HepG2 (cell line): Measurements from ENCODE around the gene DSTYK. TPM values are rescaled to one million over a fixed set of nuclear protein-coding genes. Genes with fewer than 3 reads are reported as not detected.
A peak's percentile ranks its signal among the peaks of the same experiment; 100 is the strongest.

Experiments used
- ATAC-seq: fragments of 200-7000 bp; cut with Tn5 transposase; 3 replicates; pipeline ENCODE4 v1.9.1; 2020; ENCODE audit warnings: mild to moderate bottlenecking, moderate library complexity
- BruUV-seq: library from RNA; stranded (reverse); fragments of 400-500 nt; replicated peaks from 2 replicates; lab custom pipeline; 2021; lab: Mats Ljungman, UMichigan
- CTCF ChIA-PET: fragments of 300-600 bp; formaldehyde crosslinking; extraction: SDS; loops from one replicate; lab custom pipeline; 2021; ENCODE audit warnings: low total read pairs, inconsistent platforms, low intra/inter-chr PET ratio; lab: Yijun Ruan, JAX
- POLR2A ChIA-PET: fragments of 350-600 bp; sonication (Branson Sonifier 250); formaldehyde crosslinking; loops from one replicate; lab custom pipeline; 2020; ENCODE audit warnings: antibody characterized with exemption, inconsistent platforms; lab: Yijun Ruan, JAX
- DNase-seq: peaks from one replicate; pipeline ENCODE4 v3.0.0-alpha.2; 2015; ENCODE audit warnings: low spot score
- FAIRE-seq: peaks from 3 replicates; lab custom pipeline; 2011; peaks lifted over from hg19 to GRCh38; lab: Jason Lieb, UNC
- H2AFZ ChIP-seq: one replicate; pipeline ENCODE4 v1.6.1; 2011; ENCODE audit warnings: low read length, inconsistent platforms
- H3K27ac ChIP-seq: fragments of 300-600 bp; 3 replicates; pipeline ENCODE4 v1.8.0; 2011; ENCODE audit warnings: mixed run types, mild to moderate bottlenecking, mixed read lengths, low read length, inconsistent platforms; ENCODE audit not compliant: insufficient read depth; ENCODE audit errors: extremely low read length
- H3K27me3 ChIP-seq, 2 experiments: fragments of 200-600 bp in 1 of 2; 2 replicates in 1 of 2; 3 replicates in 1 of 2; pipeline versions ENCODE4 v1.6.0 to v1.8.0; 2011; ENCODE audit warnings: low read length in 2 of 2, mild to moderate bottlenecking in 2 of 2, moderate library complexity in 2 of 2, inconsistent platforms in 1 of 2; ENCODE audit not compliant: insufficient read depth in 2 of 2, control insufficient read depth in 1 of 2
- H3K36me3 ChIP-seq, 2 experiments: fragments of 200-600 bp in 1 of 2; replicated peaks in 1 of 2; 2 replicates in 1 of 2; 3 replicates in 1 of 2; pipeline versions ENCODE4 v1.5.1 to v1.8.0; 2011; ENCODE audit warnings: low read length in 2 of 2, inconsistent platforms in 1 of 2; ENCODE audit not compliant: insufficient read depth in 2 of 2, control insufficient read depth in 1 of 2
- H3K4me1 ChIP-seq: 2 replicates; pipeline ENCODE4 v1.5.1; 2012; ENCODE audit warnings: low read length, inconsistent platforms; ENCODE audit not compliant: insufficient read depth
- H3K4me2 ChIP-seq: 2 replicates; pipeline ENCODE4 v1.6.0; 2011; ENCODE audit warnings: low read depth, low read length, inconsistent platforms
- H3K4me3 ChIP-seq, 3 experiments: fragments of 200-600 bp in 1 of 3; sonication (generic), shearing (Covaris generic) in 1 of 3; replicated peaks in 1 of 3; 2 replicates each; pipeline ENCODE4 v1.5.1; 2011 to 2016; ENCODE audit warnings: low read length in 3 of 3, inconsistent platforms in 2 of 3, low read depth in 2 of 3, mild to moderate bottlenecking in 2 of 3, control low read depth in 1 of 3, mixed read lengths in 1 of 3; ENCODE audit not compliant: insufficient read depth in 1 of 3
- H3K79me2 ChIP-seq: one replicate; pipeline ENCODE4 v1.6.1; 2011; ENCODE audit warnings: low read length, inconsistent platforms; ENCODE audit not compliant: insufficient read depth
- H3K9ac ChIP-seq: 2 replicates; pipeline ENCODE4 v1.6.0; 2011; ENCODE audit warnings: mild to moderate bottlenecking, low read depth, low read length, inconsistent platforms; ENCODE audit not compliant: insufficient read depth
- H3K9me3 ChIP-seq: 2 replicates; pipeline ENCODE4 v1.5.1; 2012; ENCODE audit warnings: mild to moderate bottlenecking, low read length
- H4K20me1 ChIP-seq: 2 replicates; pipeline ENCODE4 v1.6.0; 2011; ENCODE audit warnings: inconsistent platforms, mild to moderate bottlenecking, low read length, moderate library complexity; ENCODE audit not compliant: insufficient read depth
- ASH2L ChIP-seq: fragments of 300-600, 200-600 bp; sonication (generic); IDR thresholded peaks from 2 replicates; pipeline ENCODE4 v1.7.0; 2017; ENCODE audit warnings: low read depth, mild to moderate bottlenecking, moderate library complexity, mixed read lengths, low read length; ENCODE audit not compliant: insufficient read length
- HNF4G ChIP-seq, 2 experiments: sonication (generic) in 1 of 2; formaldehyde crosslinking in 1 of 2; IDR thresholded peaks; 2 replicates each; pipeline versions ENCODE4 v1.4.0 to v1.6.1; 2011 to 2020; ENCODE audit warnings: borderline replicate concordance in 2 of 2, low read depth in 2 of 2, mild to moderate bottlenecking in 2 of 2, low read length in 1 of 2, missing genetic modification reagents in 1 of 2, moderate library complexity in 1 of 2
- ISL2 ChIP-seq: sonication (generic); formaldehyde crosslinking; IDR thresholded peaks from 2 replicates; pipeline ENCODE4 v1.5.0; 2020; ENCODE audit warnings: missing genetic modification reagents
- KAT8 ChIP-seq: IDR thresholded peaks from 2 replicates; pipeline ENCODE4 v1.6.1; 2016; ENCODE audit warnings: missing genetic modification reagents, missing compliant biosample characterization
- SP140L ChIP-seq: sonication (generic); formaldehyde crosslinking; IDR thresholded peaks from 2 replicates; pipeline ENCODE4 v1.4.0; 2020; ENCODE audit warnings: missing genetic modification reagents, borderline replicate concordance
- YEATS2 ChIP-seq: sonication (generic); formaldehyde crosslinking; IDR thresholded peaks from 2 replicates; pipeline ENCODE4 v1.4.0; 2020; ENCODE audit warnings: missing genetic modification reagents, borderline replicate concordance
- WGBS: methylation state at CpG from one replicate; pipeline ENCODE4 v1.1.6; 2017; ENCODE audit warnings: low lambda C conversion rate; 5-methylcytosine and 5-hydroxymethylcytosine counted together
- in situ Hi-C: cut with HindIII; loops from 2 replicates; pipeline ENCODE4 v1.10.0; 2017; ENCODE audit warnings: low pct_unique_long_range_greater_than_20kb; ENCODE audit not compliant: extremely low pct_ligation_motif_present
- intact Hi-C: fragments of 100-400 bp; cut with micrococcal nuclease; formaldehyde crosslinking; loops from one replicate; pipeline ENCODE4 v1.10.0; 2022; ENCODE audit not compliant: unreplicated experiment
- polyA plus RNA-seq, 8 experiments: library from polyadenylated mRNA; depleted of rRNA in 3 of 8; stranded (reverse) in 7 of 8; unstranded in 1 of 8; fragments of >200 nt; fragmentation: Illumina TruSeq in 4 of 8; extraction: Trizol in 4 of 8; gene quantifications; 2 replicates each; pipeline versions ENCODE4 v1.2.1 to v1.2.3, GENCODE V29; 2011 to 2016; ENCODE audit warnings: low read depth in 4 of 8, missing spikeins in 1 of 8, mixed read lengths in 1 of 8; ENCODE audit not compliant: insufficient read depth in 1 of 8
- total RNA-seq, 5 experiments: library from RNA; depleted of rRNA; stranded (reverse); fragments of >200 nt; fragmentation: Illumina TruSeq; extraction: Trizol; gene quantifications; 2 replicates each; pipeline ENCODE4 v1.2.3, GENCODE V29; 2016; ENCODE audit warnings: low read depth in 1 of 5

The DSTYK gene
- total and polyA plus RNA-seq, 2 of the 13 experiments (the other 11 are each of a cell fraction or from before 2014, with no cell fraction given): 2.6 to 4.8 TPM

DNA sequence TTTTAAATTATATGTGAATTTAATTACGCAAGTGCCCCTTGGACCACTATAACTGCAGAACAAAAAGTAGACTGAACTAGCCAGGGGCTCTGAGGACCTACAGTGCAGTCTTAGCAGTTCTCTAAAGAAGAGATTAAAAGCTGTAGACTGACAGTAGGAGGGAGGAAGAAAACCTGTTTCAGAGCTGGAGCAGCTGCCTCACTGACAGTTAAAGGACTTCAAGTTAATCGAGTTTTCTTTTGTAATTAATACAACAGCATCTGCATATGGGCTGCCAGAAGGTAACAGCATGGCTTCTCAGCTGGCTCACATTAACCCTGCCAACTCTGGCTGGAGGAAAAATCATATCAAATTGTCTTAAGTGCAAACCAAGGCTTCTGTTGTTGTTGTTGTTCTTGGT, 19.9 kb downstream of the DSTYK start:
- Histone ChIP-seq H3K27me3 (no peaks in the 10 kb centered on the region), H4K20me1 (no peaks in the 10 kb centered on the region), H3K4me3 (peak overlapping the region in 2 of 3 experiments; percentile 33 to 34; a peak in 3 of 6 replicates), H3K9ac (peak overlapping the region; percentile 33; the same call in 1 of the 2 replicates), H2AFZ (no peak overlapping the region), H3K9me3 (no peaks in the 10 kb centered on the region), H3K4me2 (peak overlapping the region; percentile 66), H3K4me1 (peaks cover 40% of the 10 kb centered on the region), H3K27ac (peak overlapping the region; percentile 52), H3K79me2 (peaks cover 9% of the 10 kb centered on the region), H3K36me3 (no peaks in the 10 kb centered on the region; a peak in 1 of 5 replicates)
- ATAC-seq (peak; percentile 76), FAIRE-seq (no peak), DNase-seq (no peak)
- TF ChIP-seq YEATS2 (CRISPR knock-in tag) (no peak), HNF4G (IDR thresholded peaks at IDR 0.05; ENCODE audit: borderline replicate concordance, low read depth, low read length) (0 out of 2 replicates have a peak, but pooled peaks have one; percentile 15), HNF4G (CRISPR knock-in tag; IDR thresholded peaks at IDR 0.05; ENCODE audit: borderline replicate concordance, low read depth) (no peak), SP140L (CRISPR knock-in tag) (no peak), KAT8 (peak; percentile 1; the same call in 1 of the 2 replicates), ASH2L (peak; percentile 13), ISL2 (CRISPR knock-in tag) (0 out of 2 replicates have a peak, but pooled peaks have one; percentile 15)
- CTCF ChIA-PET: interaction anchor here (0.7 kb wide), 1 partner anchor 69 kb away, joined by 3 read pairs; no protein-coding TSS in a partner anchor
- in situ Hi-C loops: no loop called here
- BruUV-seq: no TSS peak
- POLR2A ChIA-PET: interaction anchor here (1.2 to 1.9 kb wide), 3 partner anchors 19 to 70 kb away, joined by 3 to 4 read pairs (median 4); partner anchors contain the start of genes RBBP5 and TMCC2
- WGBS: 17% methylated on average over 2 of the region's 2 CpGs
- intact Hi-C loops: loop anchor here (2.0 kb wide), 1 partner anchor 65 kb away; no protein-coding TSS in a partner anchor
